HG03159 (cell line): ENCODE measurements around the gene MCC.

Experiments used
- ATAC-seq: cut with Tn5 transposase; IDR thresholded peaks from one replicate; pipeline ENCODE4 v1.9.1; 2021; ENCODE audit warnings: mild to moderate bottlenecking, moderate library complexity; ENCODE audit not compliant: unreplicated experiment

MCC gene

GRCh38 chr5:113230711-113231652, 257.3 kb downstream of the MCC start:
- ATAC-seq = no peak

GRCh38 chr5:113227798-113228197, 260.5 kb downstream of the MCC start:
- no peak for ATAC-seq

GRCh38 chr5:113226116-113226736, 262.0 kb downstream of the MCC start:
- ATAC-seq = no peak

DNA sequence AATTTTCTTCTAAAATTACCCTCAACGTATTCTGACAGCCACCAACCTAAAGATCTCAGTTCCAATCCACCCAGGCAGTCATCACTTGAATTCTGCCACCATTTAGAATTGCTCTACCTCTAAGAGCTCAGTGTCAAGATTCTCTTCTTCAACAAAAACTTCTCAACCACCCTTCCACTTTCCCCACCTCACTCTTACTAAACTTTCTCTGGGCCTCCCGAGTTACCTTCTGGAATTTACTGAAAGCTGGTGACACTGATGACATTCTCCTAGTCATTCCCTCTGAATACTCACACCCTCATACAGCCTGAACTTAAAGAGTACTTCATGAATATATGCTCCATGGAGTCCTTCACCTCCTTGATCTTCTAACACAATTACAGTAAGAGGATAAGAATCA, 263.0 kb downstream of the MCC start:
- no peak for ATAC-seq

GRCh38 chr5:113224605-113225065, 263.6 kb downstream of the MCC start:
- no peak for ATAC-seq

GRCh38 chr5:113223831-113224604, 264.2 kb downstream of the MCC start:
- no peak for ATAC-seq

GRCh38 chr5:113223315-113223714, 264.9 kb downstream of the MCC start:
- no peak for ATAC-seq

GRCh38 chr5:113221294-113222176, 266.7 kb downstream of the MCC start:
- no peak for ATAC-seq

GRCh38 chr5:113219695-113220094, 268.6 kb downstream of the MCC start:
- no peak for ATAC-seq

- ATAC-seq = no peak
Observed at GRCh38 chr5:113218906-113219517, 269.2 kb downstream of the MCC start.

- ATAC-seq = no peak
Observed at GRCh38 chr5:113218200-113218599, 270.1 kb downstream of the MCC start.

DNA sequence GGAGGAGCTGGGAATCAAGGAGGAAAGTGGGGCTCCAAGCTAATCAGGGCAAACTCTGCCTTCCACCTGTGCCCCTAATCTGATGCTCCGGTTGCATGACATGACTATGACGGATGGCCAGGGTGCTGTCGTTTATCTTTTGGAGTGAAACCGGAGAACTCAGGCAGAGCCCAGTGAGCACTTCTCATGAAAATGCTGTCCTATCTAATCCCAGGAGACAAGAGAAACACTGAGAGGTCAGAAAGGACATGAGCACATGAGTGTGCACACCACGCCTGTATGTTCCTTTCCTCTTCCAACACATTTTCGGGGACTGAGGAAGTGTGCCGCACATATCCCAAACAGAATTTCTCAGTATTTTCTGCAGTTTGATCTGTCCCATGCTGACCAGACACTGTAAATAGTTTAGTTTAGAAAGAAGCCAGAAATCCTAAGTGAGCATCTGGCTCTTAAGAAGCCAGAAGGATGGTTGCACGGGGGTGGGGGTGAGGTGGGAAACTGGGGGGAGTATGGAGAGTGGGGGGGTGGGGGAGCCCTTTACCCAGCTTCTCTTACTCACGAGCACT, 270.6 kb downstream of the MCC start:
- ATAC-seq = no peak

- ATAC-seq = no peak
Observed at GRCh38 chr5:113216545-113216944, 271.7 kb downstream of the MCC start.

- ATAC-seq = no peak
Observed at GRCh38 chr5:113215401-113216060, 272.7 kb downstream of the MCC start.

- ATAC-seq = no peak
Observed at GRCh38 chr5:113214606-113215323, 273.5 kb downstream of the MCC start.

- peak; percentile 64 for ATAC-seq
Observed at GRCh38 chr5:113213551-113214425, 274.5 kb downstream of the MCC start.

- no peak for ATAC-seq
Observed at GRCh38 chr5:113212244-113212920, 275.9 kb downstream of the MCC start.
